ENCODE data around the gene PIM3.

Gene PIM3

DNA sequence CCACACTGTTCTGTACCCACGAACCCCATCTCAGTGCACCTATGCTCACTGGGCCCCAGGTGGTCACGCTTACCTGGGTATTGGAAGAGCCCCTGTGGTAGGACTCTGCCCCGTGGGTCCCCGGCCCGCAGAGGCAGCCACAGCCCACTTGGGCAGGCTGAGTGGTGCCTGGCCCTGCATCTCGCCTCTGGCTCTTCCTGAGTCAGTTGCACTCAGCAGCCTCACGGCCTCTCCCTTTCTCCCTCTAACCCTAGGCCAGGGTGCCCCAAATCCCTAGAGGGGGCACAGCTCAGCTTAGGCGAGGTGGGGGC is 32.4 kb upstream of the PIM3 start:
- DNase-seq (ENCODE audit: low spot score) = no peak

DNA sequence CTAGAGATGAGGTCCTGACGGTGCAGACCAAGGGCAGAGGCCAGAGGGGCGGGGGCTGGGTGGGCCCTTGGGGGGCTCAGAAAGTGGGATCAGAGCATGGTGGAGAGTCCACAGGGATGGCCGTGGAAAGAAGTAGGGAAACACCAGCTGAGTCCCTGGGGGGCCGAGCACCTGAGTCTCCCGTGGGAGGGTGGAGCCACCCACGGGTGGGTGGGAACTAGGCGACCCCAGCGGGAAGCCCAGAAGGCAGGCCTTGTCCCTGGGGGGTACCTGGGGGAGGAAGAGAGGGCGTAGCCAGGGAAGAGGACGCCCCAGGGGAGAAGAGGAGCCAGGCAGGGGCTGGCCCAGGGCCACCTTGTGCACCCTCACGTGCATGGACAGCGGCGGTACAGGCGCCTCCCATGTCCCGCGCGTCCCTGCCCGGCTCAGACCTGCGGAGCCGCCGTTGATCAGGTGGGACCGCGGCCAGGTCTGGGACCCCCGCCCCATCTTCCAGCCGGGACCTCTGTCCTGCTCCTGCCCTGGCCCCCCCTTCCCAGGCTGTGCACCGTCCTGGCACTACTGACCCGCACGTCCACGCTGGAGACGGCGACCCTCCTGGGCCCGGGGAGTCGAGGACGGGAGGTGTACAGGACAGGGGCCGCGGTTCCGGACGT is 31.9 kb upstream of the PIM3 start:
- DNase-seq (ENCODE audit: low spot score) = no peak

DNA sequence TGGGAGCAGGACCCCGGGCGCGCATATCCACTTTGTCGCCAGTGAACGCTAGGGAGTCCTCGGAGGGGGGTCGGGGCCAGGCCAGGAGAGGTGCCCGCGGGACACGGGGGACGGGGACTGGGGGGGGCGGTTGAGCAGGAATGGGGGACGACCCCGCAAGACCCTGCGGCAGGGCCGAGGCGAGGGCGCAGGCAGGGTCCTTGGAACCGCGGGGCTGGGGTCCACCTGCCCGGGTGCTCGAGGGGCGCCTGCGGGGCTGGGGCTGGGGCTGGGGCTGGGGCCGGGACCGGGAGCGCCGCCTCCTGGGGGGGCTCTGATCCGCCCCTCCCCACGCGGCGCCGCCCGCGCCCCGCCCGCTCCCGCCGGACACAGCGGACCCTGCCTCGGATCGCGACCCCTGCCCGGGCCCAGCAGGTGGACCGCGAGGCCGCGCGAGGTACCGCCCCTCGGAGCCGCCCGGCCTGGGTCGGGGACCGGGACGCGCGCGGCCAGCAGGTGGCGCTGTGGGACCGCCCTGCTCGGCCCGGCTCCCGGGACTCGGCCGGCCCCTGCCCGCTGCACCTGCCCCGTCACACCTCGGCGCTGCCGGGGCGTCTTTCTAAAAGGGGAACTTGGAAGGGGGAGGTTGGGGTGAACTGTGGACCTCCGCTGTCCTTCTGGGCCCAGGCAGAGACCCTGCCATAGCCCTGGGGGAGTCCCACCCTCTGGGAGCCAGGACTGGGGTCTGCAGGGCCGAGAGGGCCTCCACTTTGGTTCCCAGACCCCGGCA is 31.2 kb upstream of the PIM3 start:
- peak; percentile 95 for DNase-seq (ENCODE audit: low spot score)

DNA sequence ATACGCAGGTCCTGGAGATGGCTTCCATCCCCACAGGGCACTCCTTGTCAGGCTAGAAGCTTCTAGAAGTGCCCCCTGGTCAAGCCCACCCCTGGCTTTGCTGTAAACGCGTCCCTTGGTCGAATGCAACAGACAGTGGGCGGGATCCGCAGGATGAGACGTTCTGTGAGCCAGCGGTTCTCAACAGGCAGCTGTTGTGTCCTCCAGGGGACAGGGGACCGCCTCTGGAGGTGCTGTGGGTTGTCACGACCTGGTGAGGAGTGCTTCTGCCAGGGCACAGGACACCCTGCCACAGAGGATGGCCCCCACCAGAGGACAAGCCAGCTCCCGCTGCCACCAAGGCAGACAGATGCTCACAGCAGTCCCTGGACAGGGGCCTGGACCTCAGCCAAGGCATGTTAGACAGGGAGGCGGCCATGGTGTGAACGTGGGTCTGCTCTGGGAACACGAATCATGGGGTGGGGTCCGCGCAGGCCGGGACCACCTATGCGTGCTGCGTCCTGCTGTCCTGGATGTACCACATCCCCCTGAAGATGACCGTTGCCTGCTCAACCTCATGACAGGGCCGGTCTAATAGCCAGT is 30.5 kb upstream of the PIM3 start:
- no peak for DNase-seq (ENCODE audit: low spot score)

DNA sequence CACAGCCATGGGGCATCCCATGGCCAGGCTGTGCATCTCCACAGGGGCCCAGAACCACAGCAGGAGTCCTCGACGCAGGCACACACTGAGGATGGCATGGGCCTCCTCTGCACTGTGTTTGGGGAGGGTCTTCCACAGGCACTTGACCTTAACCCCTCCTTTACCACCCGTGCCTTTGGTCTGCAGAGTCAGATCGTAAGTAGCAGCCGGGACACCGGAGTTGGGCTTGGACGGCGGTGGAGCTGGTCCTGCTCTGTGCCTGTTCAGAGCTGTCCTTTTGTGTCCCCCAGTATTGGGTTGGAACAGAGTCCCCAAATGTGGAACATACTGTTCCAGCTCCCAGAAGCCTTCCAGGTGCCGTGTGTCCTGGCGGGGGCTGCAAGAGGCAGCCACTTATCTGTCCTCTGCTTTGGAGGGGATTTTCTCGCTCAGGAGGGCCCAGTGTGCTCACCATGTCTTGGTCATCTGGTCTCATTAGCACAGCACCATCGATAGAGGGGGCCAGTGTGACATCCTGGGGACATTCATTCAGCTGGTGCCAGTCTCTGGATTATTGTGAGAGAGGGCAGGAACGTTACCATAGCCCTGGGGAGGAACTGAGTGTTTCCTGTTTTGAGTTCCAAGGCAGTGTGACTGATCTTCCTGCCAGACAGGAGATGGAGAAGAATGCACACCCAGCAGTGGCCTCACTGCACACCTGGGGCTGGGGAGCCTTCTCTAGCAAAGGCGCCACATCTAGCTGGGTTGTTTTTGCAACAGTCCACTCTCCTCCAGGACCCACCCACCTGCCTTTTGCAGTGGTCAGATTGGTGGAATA is 29.8 kb upstream of the PIM3 start:
- DNase-seq (ENCODE audit: low spot score) = peak; percentile 96

DNA sequence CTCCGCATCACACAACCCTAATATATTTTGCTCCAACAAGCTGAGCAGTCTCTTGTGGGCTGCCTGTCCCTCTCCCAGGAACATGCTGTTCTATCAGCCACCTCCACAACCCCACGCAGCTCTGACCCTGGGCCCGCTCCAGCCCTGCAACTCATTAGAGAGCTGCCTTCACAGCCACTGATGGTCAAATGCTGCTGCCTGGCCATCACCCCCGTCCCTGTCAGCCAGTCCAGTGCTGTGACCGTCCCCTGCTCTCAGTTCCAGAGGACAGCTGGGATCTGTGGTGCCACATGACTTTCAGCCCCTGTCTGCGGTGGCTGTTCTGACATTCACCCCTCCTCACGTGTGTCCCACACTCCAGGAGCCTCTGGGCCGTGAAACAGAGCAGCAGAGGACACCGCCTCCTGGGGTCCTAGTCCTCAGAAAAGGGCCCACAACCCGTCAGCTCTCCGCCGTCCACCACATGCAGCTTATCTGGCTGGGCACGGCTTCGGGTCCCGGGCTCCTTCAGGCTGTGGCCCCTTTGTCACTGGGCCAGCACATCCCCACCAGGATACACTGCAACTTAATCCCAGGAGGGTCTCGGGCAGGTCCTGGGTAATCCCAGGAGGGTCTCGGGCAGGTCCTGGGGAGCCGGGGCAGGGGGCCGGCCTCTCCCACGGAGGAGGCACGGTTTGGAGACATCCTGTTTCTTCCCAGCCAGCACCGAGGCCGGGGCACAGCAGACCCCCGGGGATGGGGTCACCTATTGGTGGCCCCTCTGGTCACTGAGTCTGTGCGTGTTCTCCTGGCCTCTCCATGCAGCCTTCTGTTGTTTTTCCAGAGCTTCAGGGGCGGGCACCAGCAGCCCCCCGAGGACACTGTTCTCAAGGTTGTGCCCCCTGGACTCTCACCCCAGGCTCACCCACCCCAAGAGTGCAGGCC is 27.1 kb upstream of the PIM3 start:
- no peak for DNase-seq (ENCODE audit: low spot score)

DNA sequence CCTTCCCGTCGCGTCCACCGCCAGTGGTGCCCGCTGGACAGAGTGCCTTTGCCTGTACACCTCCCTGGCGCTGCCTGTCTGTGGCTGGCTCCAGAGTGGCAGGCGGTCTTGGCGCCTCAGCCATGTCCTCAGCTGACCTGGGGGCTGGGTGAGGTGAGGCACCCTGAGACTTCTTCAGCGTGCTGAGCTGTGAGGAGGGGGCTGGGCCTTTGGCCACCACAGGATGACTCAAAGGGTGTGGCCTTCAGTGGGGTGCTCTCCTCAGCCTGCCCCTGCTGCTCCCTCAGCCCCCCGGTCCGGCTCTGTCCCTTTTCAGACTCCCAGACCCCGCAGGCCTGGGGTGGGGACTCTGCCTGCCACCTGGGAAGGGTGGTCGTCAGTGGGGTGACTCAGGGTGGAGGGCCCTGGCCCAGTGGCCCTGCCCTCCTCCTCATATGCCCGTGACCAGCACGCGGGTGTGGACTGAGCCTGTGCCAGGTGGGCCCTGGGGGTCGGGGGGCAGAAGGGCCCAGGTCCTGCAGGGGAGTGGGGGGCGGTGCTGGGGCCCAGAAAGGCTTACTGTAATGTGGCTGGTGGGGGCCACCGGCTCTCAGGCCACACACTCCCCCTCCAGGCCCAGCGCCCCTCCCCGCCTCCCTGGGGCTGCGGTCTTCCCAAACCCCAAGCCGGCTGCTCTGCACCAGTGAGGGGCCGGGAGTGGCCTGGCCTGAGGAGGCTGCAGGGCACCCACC is 26.2 kb upstream of the PIM3 start:
- no peak for DNase-seq (ENCODE audit: low spot score)

DNA sequence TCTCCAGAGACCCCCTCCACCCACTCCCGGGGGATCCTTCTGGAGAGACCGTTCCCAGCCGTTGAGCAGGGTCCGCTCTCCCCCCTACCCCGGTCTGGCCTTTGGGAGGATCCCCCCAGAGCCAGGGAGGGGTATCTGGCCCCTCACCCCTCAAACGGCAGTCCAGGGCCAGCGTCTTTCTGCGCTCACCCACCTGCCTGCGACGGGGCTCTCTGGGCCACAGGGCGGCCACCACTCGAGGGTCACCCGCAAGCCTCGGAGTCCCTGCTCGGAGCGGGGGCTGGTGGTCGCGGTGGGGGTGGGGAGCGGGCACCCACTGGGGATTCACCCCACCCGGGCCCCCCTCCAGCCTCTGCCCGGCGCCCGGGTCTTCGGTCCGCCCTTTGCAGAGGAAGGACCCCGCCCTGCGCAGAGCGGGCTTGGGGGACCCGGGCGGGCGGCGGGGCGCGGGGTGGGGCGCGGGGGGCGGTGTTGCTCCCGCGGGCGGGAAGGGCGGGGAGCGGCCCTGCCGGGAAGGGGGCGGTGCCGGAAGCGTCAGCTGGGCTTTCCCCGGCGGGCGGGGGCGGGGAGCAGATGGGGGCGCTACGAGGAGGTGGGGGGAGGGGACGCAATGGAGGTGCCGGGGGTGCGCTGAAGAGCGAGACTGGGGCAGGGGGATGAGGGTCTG is 25.5 kb upstream of the PIM3 start:
- DNase-seq (ENCODE audit: low spot score) = no peak

DNA sequence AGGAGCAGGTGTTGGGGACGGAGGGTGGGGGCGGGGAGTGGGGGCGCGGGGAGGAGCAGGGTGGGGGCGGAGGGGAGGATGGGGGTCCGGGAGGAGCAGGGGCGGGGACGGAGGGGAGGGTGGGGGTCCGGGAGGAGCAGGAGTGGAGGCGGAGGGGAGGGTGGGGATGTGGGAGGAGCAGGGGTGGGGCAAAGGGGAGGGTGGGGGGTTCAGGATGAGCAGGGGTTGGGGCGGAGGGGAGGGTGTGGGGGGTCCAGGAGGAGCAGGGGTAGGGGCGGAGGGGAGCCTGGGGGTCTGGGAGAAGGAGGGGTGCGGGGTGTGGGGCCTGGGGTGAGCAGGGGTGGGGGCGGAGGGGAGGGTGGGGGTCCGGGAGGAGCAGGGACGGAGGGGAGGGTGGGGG is 25.0 kb upstream of the PIM3 start:
- DNase-seq (ENCODE audit: low spot score) = no peak

DNA sequence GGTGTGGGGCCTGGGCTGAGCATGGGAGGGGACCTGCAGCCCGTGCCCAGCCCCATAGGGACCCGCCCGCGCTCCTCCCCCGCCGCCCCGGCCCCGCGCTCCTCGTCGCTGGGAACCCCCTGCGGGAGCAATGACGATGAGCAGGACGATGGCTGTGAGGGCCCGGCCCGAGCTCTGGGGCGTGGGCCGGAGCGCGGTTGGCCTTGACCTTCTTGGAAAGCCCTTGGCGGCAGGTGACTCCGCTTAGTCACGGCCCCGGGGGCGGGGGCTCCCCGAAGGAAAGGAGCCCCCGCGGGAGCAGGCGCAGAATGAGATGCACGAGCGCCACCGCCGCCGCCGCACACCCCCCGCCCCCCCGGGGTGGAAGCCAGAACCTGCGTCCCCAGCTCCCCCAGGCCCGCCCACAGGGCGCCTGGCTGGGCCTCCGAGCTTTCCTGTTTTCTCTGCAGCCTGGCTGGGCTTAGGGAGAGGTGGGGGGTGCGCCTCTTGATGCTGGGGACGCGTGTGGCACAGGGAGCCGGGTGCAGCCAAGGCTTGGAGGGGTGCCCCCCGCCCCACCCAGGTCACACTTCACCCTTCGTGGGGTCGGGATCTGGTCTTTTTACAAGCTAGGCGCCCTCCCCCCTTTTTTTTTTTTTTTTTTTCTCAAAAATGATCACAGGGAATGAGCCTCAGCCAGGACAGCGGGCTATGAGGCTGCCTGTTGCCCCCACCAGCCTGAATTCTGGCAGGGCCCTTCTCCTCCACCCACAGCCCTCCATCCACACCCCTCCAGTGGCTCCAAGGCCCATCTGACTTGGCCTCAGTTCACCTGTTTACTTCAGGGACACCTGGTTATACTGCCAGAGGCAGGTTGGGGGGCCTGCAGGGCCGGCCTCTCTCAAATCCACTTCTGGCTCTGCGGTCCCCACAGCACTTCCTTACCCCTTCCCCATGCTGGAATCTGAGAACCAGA is 24.3 kb upstream of the PIM3 start:
- DNase-seq (ENCODE audit: low spot score) = peak; percentile 81

DNA sequence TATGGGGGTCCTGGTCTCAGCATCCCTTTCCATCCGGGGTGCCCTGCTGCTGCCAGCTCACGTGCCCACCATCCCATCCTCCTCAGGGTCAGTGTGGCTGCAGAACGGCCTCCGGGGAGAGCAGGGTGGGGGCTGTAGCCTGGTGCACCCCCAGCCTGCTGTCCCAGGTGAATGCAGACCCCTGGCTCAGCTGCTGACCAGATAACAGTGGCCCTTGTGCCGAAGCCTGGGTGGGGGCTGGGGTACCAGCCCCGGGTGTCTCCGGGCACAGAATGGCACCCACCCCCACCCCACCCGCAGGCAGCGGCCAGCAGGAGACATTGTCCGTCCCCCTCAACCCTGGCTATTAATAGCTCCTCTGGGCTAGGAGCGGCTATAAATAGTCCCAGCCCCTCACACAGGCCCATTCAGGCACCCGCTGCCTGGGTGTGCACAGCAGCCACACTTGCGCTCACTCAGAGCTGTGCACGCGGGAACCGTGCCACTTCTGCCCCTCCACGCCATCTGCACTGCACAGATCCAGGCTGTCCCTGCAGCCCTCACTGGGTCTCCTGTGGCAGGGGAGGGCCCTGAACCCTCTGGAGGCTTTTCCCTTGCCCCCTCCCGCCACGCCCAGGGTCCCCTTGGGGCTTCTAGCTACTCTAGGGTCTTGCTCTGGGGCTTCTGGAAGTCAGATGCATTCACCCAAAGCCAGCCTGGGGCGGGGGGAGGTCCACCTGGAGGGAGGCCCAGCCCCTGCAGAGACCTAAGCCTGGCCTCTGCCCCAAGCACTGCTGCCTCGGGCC is 23.4 kb upstream of the PIM3 start:
- DNase-seq (ENCODE audit: low spot score) = no peak

DNA sequence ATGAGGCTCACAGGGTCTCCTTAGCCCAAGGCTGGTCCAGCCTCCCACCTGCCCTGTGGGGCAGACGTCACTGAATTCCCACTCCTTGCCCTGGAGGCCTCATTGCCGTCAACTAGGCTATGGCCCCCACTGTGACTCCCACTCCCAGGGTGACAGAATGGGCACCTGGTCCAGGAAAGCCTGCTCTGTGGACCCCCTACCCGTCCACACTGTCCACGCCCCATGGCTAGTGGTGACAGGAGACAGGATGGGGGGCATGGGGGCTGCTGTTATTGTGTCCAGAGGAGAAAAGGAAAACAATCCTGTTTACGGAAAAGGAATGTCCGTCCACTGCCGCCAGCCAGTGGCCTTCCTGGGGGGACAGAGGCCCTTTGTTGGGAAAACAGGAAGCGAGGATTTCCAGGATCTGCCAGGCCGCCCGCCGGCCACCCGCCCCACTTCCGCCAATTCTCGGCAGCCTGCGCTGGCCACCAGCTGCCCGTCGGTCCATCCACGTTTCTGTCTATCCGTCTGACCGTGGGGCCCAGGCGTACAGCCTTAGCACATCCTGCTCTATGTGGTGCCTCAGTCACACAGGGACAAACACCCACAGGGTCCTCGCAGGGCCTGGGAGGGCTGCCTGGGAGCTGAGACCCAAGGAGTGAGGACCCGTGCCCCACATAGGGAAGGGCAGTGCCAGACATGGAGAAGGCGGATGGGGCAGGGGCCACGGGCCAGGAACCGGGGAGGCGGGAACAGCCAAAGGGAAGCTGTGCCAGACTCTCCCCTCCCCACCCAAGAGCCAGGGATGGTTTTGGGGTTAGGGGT is 22.6 kb upstream of the PIM3 start:
- DNase-seq (ENCODE audit: low spot score) = no peak

DNA sequence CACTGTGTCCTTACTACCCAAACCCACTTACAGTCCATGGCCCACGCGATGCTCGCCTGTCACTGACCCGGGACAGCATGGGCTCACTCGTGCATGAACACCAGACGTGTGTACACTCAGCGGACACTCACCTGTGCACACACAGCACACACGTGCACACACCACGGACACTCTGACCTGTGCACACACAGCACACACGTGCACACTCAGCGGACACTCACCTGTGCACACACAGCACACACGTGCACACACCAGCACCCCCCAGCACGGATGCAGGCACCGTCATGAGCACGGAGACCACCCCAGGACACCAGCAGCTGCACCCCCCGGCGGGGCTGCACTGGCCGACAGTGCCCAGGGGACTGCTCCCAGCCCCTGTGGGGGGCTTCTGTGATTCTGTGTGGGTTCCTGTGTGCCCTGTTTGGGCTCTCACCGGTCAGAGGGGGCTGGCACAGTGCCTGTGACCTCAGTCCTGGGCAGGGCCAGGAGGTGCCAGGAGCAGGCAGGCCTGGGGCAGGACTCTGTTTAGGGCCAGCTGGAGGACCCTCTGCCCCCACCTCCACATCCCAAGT is 21.9 kb upstream of the PIM3 start:
- no peak for DNase-seq (ENCODE audit: low spot score)

DNA sequence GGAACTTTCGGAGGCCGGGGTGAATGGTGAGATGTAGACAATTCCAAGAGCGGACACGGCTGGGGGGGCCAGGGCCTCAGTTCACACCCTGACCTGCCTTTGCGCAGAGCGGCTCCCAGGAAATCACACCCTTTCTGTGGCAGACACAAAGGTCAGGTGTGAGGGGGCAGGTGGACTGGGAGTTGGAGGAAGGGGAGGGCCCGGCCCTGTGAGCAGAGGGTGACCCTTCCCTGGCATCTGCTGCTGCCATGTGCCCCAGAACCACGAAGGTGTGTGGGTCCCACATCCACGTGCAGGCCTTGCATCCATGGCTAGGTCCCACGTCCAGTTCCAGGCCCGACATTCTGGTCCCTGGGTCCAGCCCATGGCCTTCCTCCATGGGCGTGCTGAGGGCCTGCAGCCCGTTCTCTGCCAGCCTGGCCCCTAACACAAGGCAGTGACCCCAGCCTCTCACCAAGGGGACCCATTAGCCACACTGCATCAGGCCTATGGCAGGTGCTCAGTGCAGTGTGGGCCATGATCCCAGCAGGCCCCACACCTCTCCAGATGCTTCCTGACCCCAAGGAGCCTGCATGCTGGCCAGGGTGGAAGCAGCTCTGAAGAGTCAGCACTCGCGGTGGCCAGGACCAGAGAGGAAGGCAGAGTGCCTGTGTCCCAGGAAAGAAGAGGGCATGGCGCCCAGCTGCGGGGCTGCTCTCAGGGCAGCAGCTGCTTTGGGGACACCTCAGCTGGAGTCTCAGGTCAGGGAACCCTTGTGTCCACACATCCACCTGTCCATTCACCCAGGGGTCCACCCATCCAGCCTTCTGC is 18.9 kb upstream of the PIM3 start:
- DNase-seq (ENCODE audit: low spot score) = no peak

DNA sequence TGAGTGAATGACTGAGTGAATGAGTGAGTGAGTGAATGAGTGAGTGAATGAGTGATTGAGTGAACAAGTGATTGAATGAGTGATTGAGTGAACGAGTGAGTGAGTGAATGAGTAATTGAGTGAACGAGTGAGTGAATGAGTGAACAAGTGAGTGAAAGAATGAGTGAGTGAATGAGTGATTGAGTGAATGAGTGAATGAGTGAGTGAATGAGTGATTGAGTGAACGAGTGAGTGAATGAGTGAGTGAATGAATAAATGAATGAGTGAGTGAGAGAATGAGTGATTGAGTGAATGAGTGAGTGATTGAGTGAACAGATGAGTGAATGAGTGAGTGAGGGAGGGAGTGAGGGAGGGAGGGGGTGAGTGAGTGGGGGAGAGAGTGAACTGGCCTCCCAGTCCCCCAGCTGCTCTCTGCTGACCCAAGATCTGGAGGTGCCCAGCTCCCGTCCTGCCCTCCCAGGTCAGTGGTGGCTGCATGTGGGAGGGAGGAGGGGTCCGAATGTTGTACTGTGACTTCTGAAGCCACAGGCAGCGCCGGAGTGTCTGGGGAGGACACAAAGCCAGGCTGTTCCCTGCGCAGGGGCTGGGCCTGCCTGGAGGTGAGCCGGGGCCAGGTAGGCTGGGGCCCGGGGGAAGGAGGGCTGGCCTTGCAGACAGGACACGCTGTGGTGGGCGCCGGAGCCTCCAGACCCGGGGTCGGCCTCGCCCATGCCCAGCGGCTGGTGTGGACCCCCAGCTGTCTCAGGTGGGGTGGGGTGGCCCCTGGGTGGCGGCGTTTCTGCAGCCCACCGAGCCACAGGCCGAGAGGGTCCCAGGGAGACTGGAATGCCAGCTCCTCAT is 17.8 kb upstream of the PIM3 start:
- DNase-seq (ENCODE audit: low spot score) = no peak

DNA sequence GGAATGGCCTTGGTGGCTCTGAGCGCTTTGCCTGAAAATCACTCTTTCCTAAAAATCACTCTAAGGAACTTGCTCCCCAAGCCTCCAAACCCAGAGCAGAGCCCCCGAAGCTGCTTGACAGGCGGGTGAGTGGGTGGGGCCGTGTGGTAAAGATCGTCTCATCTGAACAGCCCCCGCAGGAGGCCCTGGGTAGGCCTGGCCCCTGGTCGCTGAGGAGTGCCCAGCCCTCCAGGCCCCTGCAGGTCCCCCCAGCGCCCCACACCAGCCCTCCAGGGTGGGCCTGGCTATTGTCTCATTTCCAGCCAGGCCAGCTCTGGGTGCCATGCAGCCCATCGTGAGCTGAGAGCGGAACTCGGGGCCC is 17.2 kb upstream of the PIM3 start:
- DNase-seq (ENCODE audit: low spot score) = no peak

All from HuH-7 (cell line).